ENCODE data around the gene CCR6. TPM values are rescaled to one million over a fixed set of nuclear protein-coding genes. Genes with fewer than 3 reads are reported as not detected.

CCR6 gene
- total and polyA plus RNA-seq, 2 experiments from 2014 or later = not detected

Other genes with a start within 250 kb of the CCR6 start
- gene RNASET2, start 166.5 kb upstream of the CCR6 start, total RNA-seq (2014; rRNA removed; shearing (Covaris generic)) = 23.5 and 34.4 TPM in 2 replicates
- 26.8 and 28.9 TPM in 2 replicates for gene RNASET2, start 166.5 kb upstream of the CCR6 start, polyA plus RNA-seq (2016; fragmentation: Nextera tagmentation; extraction: Ambion mirVana)
- gene CEP43, start 123.7 kb upstream of the CCR6 start, total RNA-seq (2014; rRNA removed; shearing (Covaris generic)) = 16.4 and 26.1 TPM in 2 replicates
- 20.5 and 25.2 TPM in 2 replicates for gene CEP43, start 123.7 kb upstream of the CCR6 start, polyA plus RNA-seq (2016; fragmentation: Nextera tagmentation; extraction: Ambion mirVana)
- not detected in 2 replicates for gene GPR31, start 34.9 kb downstream of the CCR6 start, total RNA-seq (2014; rRNA removed; shearing (Covaris generic))
- gene GPR31, start 34.9 kb downstream of the CCR6 start, polyA plus RNA-seq (2016; fragmentation: Nextera tagmentation; extraction: Ambion mirVana) = not detected in 2 replicates
- not detected in 2 replicates for gene UNC93A, start 168.2 kb downstream of the CCR6 start, total RNA-seq (2014; rRNA removed; shearing (Covaris generic))
- gene UNC93A, start 168.2 kb downstream of the CCR6 start, polyA plus RNA-seq (2016; fragmentation: Nextera tagmentation; extraction: Ambion mirVana) = not detected in 2 replicates
- not detected in 2 replicates for gene TTLL2, start 202.0 kb downstream of the CCR6 start, total RNA-seq (2014; rRNA removed; shearing (Covaris generic))
- not detected in 2 replicates for gene TTLL2, start 202.0 kb downstream of the CCR6 start, polyA plus RNA-seq (2016; fragmentation: Nextera tagmentation; extraction: Ambion mirVana)

Data from GM23248 (cell line).